ENCODE data around the gene LRMDA. TPM values are rescaled to one million over a fixed set of nuclear protein-coding genes. Genes with fewer than 3 reads are reported as not detected.

The LRMDA gene
- total and polyA plus RNA-seq, 2 of the 4 experiments (the other 2 are of a cell fraction), result 0.07 TPM; not detected in 1

GRCh38 chr10:75544993-75545706, 113.7 kb downstream of the LRMDA start:
- no peak overlapping the region for H3K4me2 ChIP-seq (ENCODE audit: low read depth, low read length)
- H2AK9ac ChIP-seq (replicated peaks; ENCODE audit: low read depth, low read length, poor library complexity), result no peak overlapping the region
- intact Hi-C loops (cut with micrococcal nuclease), result no loop called here
- no peak overlapping the region for H3K9ac ChIP-seq (ENCODE audit: low read depth, low read length)
- no peak overlapping the region for H4K5ac ChIP-seq (ENCODE audit: low read depth, low read length)
- ATAC-seq (ENCODE audit: low read depth) (no peak), DNase-seq (no peak)
- H3K27me3 ChIP-seq (ENCODE audit: control insufficient read depth, insufficient read depth, low read length), result peaks cover 7% of the 10 kb centered on the region
- H2BK20ac ChIP-seq (ENCODE audit: low read depth, low read length), result no peak overlapping the region
- no peak overlapping the region for H4K91ac ChIP-seq (ENCODE audit: insufficient read depth, low read depth, low read length)
- no peak overlapping the region for H2BK5ac ChIP-seq (ENCODE audit: low read depth, low read length, poor library complexity, severe bottlenecking)
- H2BK15ac ChIP-seq (ENCODE audit: low read depth, low read length), result no peak overlapping the region
- H4K8ac ChIP-seq (ENCODE audit: low read depth in 2 of 2, low read length in 2 of 2), result no peak overlapping the region
- no peak overlapping the region for H3K4me3 ChIP-seq (ENCODE audit: insufficient read depth, low read depth, low read length)
- TF ChIP-seq RAD21 (IDR thresholded peaks at IDR 0.05; ENCODE audit: low read length) (no peak), MAZ (IDR thresholded peaks at IDR 0.05; ENCODE audit: borderline replicate concordance, low read depth, low read length) (no peak), CHD1 (IDR thresholded peaks at IDR 0.05; ENCODE audit: low read depth, low read length) (no peak), ELK1 (IDR thresholded peaks at IDR 0.05; ENCODE audit: borderline replicate concordance, low read depth, low read length) (no peak), MXI1 (IDR thresholded peaks at IDR 0.05; ENCODE audit: borderline replicate concordance, low read depth, low read length) (no peak), RCOR1 (IDR thresholded peaks at IDR 0.05; ENCODE audit: insufficient replicate concordance, low read length) (no peak), MAFK (IDR thresholded peaks at IDR 0.05; ENCODE audit: low read depth, low read length) (no peak), CEBPB (IDR thresholded peaks at IDR 0.05; ENCODE audit: low read depth, low read length) (no peak), CTCF (conservative IDR thresholded peaks at IDR 0.05; ENCODE audit: low read depth, low read length) (no peak), USF2 (IDR thresholded peaks at IDR 0.05; ENCODE audit: low read depth, low read length) (no peak), SMC3 (IDR thresholded peaks at IDR 0.05; ENCODE audit: low read depth, low read length) (no peak)
- H3K18ac ChIP-seq (ENCODE audit: low read depth, low read length), result no peak overlapping the region
- no CpG with 5 or more reads among the region's 5 CpGs for WGBS, 2 experiments (ENCODE audit: extremely low coverage in 2 of 2, insufficient read length in 1 of 2)
- no peak overlapping the region for H2BK120ac ChIP-seq (ENCODE audit: low read depth, low read length)
- H3K36me3 ChIP-seq (ENCODE audit: control insufficient read depth, insufficient read depth, low read length), result no peaks in the 10 kb centered on the region
- H3K9me1 ChIP-seq (ENCODE audit: insufficient read depth, low read length), result no peaks in the 10 kb centered on the region
- dilution Hi-C loops (cut with HindIII; ENCODE audit: low sequenced_read_pairs, unreplicated experiment), result no loop called here
- BruUV-seq (replicated peaks), result no TSS peak
- no peaks in the 10 kb centered on the region for H3K79me1 ChIP-seq (ENCODE audit: low read depth in 1 of 2, low read length in 2 of 2)
- CTCF ChIA-PET, result interaction anchor here (0.7 kb wide), 1 partner anchor 45 kb away, joined by 3 read pairs; no protein-coding TSS in a partner anchor
- H3K4me1 ChIP-seq (ENCODE audit: control insufficient read depth, insufficient read depth, low read length), result peaks cover 5% of the 10 kb centered on the region; the same call in 1 of the 2 replicates
- no peak overlapping the region for H2AFZ ChIP-seq (replicated peaks; ENCODE audit: low read length, poor library complexity)
- H3K14ac ChIP-seq (replicated peaks; ENCODE audit: low read depth, low read length), result no peak overlapping the region
- no peaks in the 10 kb centered on the region for H3K9me3 ChIP-seq (ENCODE audit: control insufficient read depth, insufficient read depth, low read length)
- no peak overlapping the region for H3K27ac ChIP-seq (ENCODE audit: insufficient read depth, low read length)
- H4K20me1 ChIP-seq (ENCODE audit: insufficient read depth, low read length), result no peaks in the 10 kb centered on the region
- no peak overlapping the region for H3K4ac ChIP-seq (ENCODE audit: low read depth, low read length)
- H2AK5ac ChIP-seq (ENCODE audit: low read depth, low read length), result no peak overlapping the region
- no peak overlapping the region for H3K23ac ChIP-seq (ENCODE audit: low read depth, low read length)
- in situ Hi-C loops (cut with MboI; ENCODE audit: low sequenced_read_pairs), result no loop called here
- POLR2A ChIA-PET (ENCODE audit: unreplicated experiment), result no interaction called here
- no peak overlapping the region for H3K56ac ChIP-seq (ENCODE audit: extremely low read depth, insufficient read depth, low read length)

All from IMR-90 (cell line).